G401.6 (cell line): ENCODE measurements around the gene CA11.
"Not testable (repeated sequence)": the region's sequence is repeated elsewhere in the genome, so short reads cannot be mapped to it uniquely, and the experiment has no call there.

Experiments used
- FAIRE-seq: peaks from 2 replicates; lab custom pipeline; 2012; peaks lifted over from hg19 to GRCh38; lab: Jason Lieb, UNC

Gene CA11

GRCh38 chr19:48646001-48646721, at the start of gene CA11:
Gene CA11, minus strand, starts transcription at chr19:48646187. Its CDS starts 555 bp downstream, at chr19:48645632.
- FAIRE-seq = peak; percentile 44

GRCh38 chr19:48693629-48694028, 47.6 kb upstream of the CA11 start:
- FAIRE-seq = not testable (repeated sequence)

GRCh38 chr19:48689449-48689848, 43.5 kb upstream of the CA11 start:
- no peak for FAIRE-seq

- no peak for FAIRE-seq
Measured at GRCh38 chr19:48687776-48688175, 41.8 kb upstream of the CA11 start.

GRCh38 chr19:48686637-48687036, 40.6 kb upstream of the CA11 start:
- FAIRE-seq = not testable (repeated sequence)

- no peak for FAIRE-seq
Measured at GRCh38 chr19:48686088-48686487, 40.1 kb upstream of the CA11 start.

- no peak for FAIRE-seq
Measured at GRCh38 chr19:48685583-48685982, 39.6 kb upstream of the CA11 start.

- no peak for FAIRE-seq
Measured at GRCh38 chr19:48683349-48683748, 37.4 kb upstream of the CA11 start.

GRCh38 chr19:48681127-48681470, 35.1 kb upstream of the CA11 start:
- FAIRE-seq = no peak

- FAIRE-seq = no peak
Measured at GRCh38 chr19:48680436-48681126, 34.6 kb upstream of the CA11 start.

GRCh38 chr19:48680006-48680405, 34.0 kb upstream of the CA11 start:
- not testable (repeated sequence) for FAIRE-seq

- FAIRE-seq = no peak
Measured at GRCh38 chr19:48678201-48678600, 32.2 kb upstream of the CA11 start.

GRCh38 chr19:48676887-48677286, 30.9 kb upstream of the CA11 start:
- no peak for FAIRE-seq

- FAIRE-seq = no peak
Measured at GRCh38 chr19:48676487-48676886, 30.5 kb upstream of the CA11 start.

GRCh38 chr19:48674921-48675824, 29.2 kb upstream of the CA11 start:
- peak; percentile 92 for FAIRE-seq

GRCh38 chr19:48674216-48674809, 28.3 kb upstream of the CA11 start:
- FAIRE-seq = no peak

- FAIRE-seq = no peak
Measured at GRCh38 chr19:48673436-48674100, 27.6 kb upstream of the CA11 start.

GRCh38 chr19:48672994-48673393, 27.0 kb upstream of the CA11 start, which contains the start of gene NTN5:
Gene NTN5, minus strand, starts transcription at chr19:48673017. Its CDS starts 2,031 bp downstream, at chr19:48670986.
- FAIRE-seq = no peak

- no peak for FAIRE-seq
Measured at GRCh38 chr19:48671446-48671995, 25.5 kb upstream of the CA11 start.

GRCh38 chr19:48670699-48671445, 24.9 kb upstream of the CA11 start:
- no peak for FAIRE-seq
